GM18861 (cell line): Measurements from ENCODE around the gene OSGEPL1.
"Not testable (repeated sequence)": the region's sequence is repeated elsewhere in the genome, so short reads cannot be mapped to it uniquely, and the experiment has no call there.

Experiments used
- ATAC-seq: cut with Tn5 transposase; IDR thresholded peaks from one replicate; pipeline ENCODE4 v1.9.1; 2021; ENCODE audit not compliant: unreplicated experiment

The OSGEPL1 gene

GRCh38 chr2:189762551-189763298 lies at the start of gene OSGEPL1:
Gene OSGEPL1 (minus strand): TSS chr2:189762792. CDS start chr2:189761640, 1,152 bp downstream.
- peak; percentile 86 for ATAC-seq

GRCh38 chr2:189803431-189803830 lies 40.8 kb upstream of the OSGEPL1 start:
- ATAC-seq = no peak

DNA sequence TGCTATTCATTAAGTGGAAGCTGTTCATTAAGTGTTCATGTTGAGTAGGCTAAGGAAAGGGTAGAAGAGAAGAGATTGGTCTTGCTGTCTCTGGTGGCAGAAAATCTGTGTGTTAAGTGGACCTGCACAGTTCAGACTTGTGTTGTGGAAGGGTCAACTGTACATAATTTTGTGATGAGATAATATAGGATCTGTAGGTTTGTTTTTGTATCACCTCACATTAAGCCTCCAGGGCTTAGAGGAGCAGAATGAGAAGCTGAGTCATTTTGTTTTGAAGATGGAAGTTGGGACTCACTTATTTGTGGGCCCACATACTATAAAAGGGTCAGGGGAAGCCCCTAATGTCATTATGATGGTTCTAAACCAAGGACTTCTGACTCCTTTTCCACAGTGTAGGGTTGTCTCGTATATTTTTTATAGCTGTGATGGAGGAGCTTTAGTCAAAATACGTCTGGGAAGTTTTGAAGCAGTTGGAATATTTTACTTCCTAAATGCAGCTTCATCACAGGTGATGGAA lies 39.9 kb upstream of the OSGEPL1 start:
- ATAC-seq = no peak

GRCh38 chr2:189799531-189799930 lies 36.9 kb upstream of the OSGEPL1 start:
- ATAC-seq = no peak

DNA sequence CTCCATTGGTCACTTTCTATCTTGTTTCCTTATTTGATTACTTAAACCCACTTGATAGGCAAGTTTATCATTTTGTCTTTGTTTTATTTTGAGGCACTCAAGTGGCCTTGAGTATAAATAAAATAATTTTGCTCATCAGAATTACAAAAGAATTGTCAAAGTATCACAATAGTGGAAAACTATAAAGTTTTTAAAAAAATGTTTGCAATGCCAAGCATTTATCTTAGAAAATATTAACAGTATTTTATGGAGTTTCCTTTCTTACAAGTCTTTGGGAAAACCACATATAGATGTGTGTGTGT lies 36.4 kb upstream of the OSGEPL1 start:
- no peak for ATAC-seq

DNA sequence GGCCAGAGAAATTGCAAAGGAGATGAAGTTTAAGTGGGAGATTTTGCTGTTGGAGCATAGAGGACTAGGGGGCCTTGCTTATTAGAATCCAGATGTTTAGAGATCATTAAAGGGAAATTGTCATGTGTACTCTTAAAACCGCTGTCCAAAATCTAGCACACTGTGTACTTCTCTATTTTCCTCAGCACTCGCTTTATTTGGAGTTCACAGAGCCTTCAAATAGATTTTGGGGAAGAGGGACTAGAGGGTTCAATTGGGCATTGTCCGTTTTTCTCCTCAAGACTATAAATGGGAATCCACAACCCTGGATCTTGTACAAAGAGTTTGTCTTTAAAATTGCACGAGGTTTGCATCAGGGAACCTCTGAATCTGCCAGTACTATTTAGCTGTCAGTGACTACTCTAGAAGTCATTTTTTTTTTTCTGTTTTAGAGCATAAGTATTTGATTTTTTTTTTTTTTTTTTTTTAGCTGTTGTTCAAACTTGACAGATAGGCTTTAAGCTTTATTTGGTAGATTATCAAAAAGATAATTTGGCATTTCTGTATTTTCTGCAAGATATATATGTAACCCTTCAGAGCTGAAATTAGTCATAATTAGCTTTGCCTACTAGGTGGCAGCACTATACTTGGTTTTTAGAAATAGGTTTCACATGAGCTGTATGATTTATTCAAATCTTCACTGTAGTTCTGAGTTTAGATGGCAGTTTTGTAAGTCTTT lies 35.9 kb upstream of the OSGEPL1 start:
- ATAC-seq = peak; percentile 73

GRCh38 chr2:189797902-189798301 lies 35.3 kb upstream of the OSGEPL1 start:
- ATAC-seq = no peak

- ATAC-seq = no peak
Measured at GRCh38 chr2:189794310-189794709, 31.7 kb upstream of the OSGEPL1 start.

GRCh38 chr2:189791338-189792042 lies 28.9 kb upstream of the OSGEPL1 start:
- no peak for ATAC-seq

DNA sequence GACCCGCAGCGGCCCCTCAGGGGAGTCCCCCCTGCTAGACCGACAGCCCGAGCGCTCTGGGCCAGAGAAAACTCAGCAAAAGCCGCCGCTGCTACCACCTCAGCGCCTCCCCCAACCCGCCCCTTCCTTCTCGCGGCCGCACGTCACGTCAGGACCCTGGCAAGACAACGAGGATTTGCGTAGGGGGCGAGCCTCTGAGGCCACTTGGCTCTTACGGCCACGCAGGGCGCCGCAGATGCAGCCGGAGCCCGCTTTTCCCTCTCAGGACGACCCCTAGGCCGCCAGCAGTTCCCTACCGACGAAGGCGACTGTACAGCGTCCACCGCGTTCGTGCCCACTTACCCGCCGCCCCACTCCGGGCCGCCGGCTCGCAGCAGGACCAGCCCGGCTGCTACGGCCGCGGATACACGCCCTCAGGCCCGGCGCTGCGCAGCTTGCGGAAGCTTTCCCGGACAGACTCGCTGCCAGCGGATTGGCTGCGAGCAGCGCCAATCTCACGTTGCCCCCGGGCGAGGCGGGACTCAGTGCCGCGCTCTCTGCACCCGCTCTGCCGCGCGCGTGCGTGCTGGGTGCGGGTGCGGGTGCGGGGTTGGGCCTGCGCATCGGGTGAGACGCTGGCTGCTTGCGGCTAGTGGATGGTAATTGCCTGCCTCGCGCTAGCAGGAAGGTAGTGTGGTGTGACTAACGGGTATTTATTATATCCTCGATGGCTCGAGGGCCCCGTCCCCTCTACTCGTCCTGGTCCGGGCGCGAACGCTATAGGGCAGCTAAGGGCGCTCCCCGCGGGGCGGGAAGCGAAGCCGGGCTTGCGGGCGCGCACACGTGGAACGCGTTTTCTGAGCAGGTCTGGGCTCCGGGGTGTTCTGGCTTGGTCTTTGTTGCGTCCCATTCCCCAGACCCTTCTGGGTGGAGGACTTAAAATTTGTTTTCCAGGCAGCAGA lies 21.6 kb upstream of the OSGEPL1 start, which contains the start of the genes ORMDL1 and PMS1:
ORMDL1 (minus strand) TSS at position 413 of the 941 bp plus-strand sequence. CDS start 1,744 bp downstream, outside the sequence.
PMS1 (plus strand) TSS at position 524 of the 941 bp plus-strand sequence. CDS start 7,360 bp downstream, outside the sequence.
- ATAC-seq = peak; percentile 92

DNA sequence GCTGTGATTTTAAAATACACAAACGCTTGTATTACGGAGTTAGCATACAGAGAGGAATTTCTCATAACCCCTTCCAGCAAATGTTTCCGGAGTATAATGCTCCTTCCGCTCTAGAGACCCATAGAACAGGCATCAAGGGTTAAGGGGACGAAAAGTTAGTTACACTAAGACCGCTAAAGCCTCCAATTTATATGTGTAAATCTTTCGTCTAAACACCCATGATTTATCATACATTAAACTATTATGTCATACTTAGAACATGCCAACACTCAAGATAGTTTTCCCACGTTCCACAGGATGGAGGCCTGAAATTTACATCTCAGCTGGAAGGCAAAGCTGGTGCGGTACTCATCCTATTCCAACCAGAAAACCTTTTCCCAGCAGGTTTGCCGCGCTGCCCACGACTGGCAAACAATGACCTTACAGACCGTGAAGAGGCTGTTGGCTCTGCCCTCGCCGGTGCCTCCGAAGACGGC lies 20.9 kb upstream of the OSGEPL1 start:
- peak; percentile 21 for ATAC-seq

GRCh38 chr2:189782221-189782671 lies 19.7 kb upstream of the OSGEPL1 start:
- no peak for ATAC-seq

DNA sequence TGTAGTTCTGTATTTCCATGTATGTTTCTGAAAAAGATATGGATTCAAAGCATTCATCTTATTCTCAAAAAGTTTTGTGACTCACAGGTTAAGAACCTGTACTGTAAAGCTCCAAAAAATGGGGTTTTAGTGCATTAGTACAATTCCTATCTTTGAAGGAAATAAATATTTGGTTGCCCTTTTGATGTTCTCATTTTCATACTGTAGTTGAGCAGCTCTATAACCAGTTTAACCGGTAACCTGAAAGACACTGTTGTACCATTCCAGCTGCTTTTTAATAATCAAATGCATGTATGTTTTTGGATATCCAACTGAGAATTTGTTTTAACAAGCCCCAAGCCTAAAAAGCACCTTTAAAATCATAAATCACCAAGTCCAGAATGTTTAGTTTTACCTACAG lies 9.6 kb upstream of the OSGEPL1 start:
- no peak for ATAC-seq

- no peak for ATAC-seq
Measured at GRCh38 chr2:189770590-189771322, 8.2 kb upstream of the OSGEPL1 start.

DNA sequence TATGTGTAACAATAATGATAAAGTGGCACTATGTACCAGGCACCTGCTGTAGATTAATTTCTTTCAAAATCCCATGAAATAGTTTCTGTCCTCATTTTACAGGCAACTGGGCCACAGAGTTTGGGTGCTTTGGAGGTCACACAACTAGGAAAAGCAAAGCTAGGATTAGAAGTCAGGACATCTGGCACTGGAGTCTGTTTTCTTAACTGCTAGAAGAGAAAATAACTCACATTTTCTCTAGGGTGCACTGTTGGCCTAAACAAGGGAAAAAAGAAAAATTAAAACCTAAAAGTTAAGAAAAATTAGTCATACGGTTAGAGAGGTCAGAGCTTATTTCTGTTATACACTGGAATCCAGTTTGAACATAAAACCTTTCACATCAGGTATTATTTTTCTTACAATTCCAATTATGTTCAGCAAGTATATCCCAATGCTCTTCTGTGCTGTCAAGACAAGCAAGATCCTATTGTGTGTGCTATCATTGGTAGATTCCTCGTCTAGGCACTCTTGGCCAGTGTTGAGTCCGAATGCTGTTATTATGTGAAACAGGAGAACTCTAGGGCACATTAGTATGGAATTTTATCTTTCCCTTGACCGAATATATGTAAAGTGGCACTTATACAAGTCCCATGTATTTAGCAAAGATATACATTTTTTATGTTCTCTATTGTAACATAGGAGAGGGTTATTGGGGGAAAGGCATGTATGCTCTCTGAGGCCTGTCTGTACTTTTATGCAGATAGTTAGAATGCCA lies 1.5 kb upstream of the OSGEPL1 start:
- no peak for ATAC-seq

DNA sequence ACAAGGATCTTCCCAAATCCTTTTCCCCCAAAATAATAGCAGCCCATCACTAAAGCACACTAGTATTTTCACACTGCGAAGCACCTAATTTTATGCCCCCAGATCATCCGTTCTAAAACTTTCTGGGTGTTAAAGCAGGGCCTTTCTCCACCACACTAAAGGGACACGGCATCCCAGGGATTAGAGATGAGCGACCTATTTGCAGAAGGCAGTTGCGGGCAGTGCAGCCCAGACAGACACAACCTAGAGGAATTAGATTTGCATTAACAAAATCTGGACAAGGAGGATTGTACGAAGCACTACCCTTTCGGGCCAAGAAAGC lies 402 bp downstream of the OSGEPL1 start:
- no peak for ATAC-seq

- ATAC-seq = not testable (repeated sequence)
Measured at GRCh38 chr2:189760154-189760553, 2.4 kb downstream of the OSGEPL1 start.

GRCh38 chr2:189756311-189756952 lies 6.2 kb downstream of the OSGEPL1 start:
- no peak for ATAC-seq
